Stimulated activated CD4-positive, alpha-beta T cell treated with anti-CD3 and anti-CD28 coated beads, Interleukin-1b, Interleukin-23, amount 100 ng/mL, for 48 hours (primary cell): Measurements from ENCODE around the gene CNTN5.
"Not testable (repeated sequence)": the region's sequence is repeated elsewhere in the genome, so short reads cannot be mapped to it uniquely, and the experiment has no call there.

Experiments used
- DNase-seq: peaks from one replicate; pipeline ENCODE4 v3.0.0-alpha.2; 2020

Gene CNTN5

DNA sequence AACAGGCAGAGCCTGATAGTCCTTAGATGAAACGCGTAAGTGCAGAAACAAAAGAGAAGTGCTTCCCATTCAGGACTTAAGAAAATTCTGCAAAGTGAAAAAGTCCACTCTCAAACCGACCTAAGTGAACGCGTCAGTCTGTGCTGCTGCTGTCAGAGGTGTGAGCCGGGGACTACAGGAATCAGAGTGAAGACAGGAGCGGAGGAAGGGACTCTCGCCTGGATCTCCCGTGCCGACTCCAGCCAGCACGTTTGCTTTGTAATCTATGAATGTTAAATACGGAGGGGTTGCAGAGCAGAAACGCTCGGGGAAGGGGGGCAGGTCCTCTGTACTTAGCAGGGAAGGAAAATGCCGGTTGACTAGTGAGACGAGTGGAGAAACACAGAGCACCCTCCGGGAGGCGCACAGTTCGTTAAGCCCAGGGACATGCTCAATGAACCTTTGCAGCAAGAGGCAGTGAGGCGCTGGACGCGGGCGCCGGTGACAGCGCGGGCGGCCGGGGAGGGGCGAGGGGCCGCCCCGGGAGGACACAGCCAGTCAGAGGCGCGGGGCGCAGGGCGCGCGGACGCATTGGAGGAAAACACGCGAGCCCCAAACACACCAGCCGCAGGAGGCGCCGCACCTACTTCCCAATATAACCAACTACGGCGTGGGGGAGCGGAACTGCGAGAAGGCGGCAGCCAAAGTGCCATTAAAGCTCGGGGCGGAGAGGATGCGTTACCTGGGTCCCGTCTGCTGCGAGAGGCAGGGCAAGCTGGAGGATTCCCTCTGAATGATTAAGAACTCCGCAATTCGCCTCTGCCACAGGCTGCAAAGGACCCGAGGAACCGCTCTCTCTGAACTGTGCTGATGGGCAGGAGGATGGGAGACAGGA, at the start of gene CNTN5:
Gene CNTN5, plus strand, starts transcription at position 598 of the 874 bp plus-strand sequence.
- DNase-seq: peak; percentile 6

DNA sequence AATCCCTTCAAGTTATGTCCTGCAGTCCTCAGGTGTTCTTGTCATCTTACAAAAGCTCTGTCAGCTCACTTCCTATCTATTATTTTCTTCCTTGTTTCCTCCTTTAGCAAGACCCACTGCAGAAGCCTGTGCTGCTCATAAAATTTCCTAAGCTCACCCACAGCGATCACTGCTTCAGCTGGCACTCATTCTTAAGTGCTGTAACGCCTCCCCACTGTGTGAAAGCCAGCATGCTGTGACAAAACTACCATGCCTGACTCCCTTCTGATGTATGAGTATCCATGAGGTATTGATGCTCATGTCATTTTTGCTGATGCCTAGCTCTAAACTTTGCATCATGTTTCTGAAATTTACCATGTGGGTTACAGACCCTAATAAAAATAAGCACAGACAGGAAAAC, 41.5 kb upstream of the CNTN5 start:
- no peak for DNase-seq

DNA sequence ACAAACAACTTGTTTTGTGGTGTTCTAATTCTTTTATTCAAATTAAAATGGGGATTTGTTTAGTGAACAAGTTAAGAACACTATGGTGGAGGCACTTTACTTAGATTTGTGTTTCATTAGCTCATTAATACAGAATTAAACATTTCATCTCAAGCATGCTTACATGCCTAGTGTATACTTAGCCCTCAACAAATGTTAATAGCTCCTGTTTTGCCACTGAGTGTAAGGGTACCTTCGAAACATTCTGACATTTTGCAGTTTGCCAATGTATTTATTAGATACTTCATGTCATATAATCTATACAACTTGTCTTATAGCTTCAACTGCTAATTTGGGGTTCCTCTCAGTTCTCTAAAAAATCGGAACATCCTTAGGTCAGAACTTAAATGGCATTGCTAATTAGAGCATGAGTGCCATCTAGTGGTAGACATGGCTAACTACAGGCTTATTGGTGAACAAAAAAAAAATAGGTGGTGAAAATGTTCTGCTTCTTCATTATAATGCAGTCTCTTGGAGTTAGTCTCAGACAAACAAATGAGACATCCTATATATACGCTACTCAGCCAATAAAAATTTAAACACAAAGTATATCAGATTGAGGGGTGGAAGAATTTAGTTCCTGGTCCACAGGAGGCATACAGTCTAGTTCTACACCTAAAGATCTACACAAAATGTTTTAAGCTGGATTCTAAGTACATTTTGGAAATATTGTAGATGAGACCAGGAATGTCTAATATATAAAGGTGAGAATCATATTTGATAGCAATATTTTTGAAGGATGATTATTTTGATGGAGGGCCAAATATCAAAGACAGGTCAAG, 4.9 kb upstream of the CNTN5 start:
- DNase-seq: no peak

DNA sequence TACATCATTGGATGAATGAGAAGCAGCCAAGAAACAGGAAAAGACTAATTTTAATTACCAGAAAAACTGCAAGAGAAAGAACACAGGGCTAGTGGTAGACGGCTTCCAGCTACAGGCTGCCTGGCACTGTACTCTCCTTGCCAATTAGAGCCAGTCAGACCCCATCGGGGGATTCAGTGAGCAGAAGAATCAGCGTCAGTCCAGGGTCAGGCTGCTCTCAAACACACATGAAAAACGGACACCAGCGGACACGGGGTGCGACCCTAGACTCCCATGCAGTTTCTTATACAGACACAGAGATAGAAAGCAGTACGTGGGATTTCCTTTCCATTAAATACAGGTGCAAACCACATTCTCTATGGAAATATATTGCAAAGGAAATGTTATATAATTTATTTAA, 1.1 kb upstream of the CNTN5 start:
- DNase-seq: no peak

DNA sequence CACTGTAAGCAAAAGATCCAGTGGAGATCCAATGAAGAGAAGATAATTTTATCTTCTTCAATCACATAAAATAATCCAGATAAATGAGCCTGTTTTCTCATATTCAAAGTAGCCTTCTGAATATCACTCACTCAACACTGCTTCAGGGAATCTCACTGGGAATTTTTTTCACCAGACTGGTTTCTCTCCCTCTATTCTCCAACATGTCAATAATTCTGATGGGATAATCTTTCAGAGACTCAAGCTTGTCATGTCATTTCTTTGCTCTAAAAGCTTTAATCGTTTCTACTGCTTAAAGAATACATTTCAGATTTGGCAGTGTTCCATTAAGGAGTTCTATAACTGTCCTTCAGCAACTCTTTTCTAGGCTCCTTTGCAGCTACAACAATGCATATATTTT, 16.3 kb downstream of the CNTN5 start:
- no peak for DNase-seq

DNA sequence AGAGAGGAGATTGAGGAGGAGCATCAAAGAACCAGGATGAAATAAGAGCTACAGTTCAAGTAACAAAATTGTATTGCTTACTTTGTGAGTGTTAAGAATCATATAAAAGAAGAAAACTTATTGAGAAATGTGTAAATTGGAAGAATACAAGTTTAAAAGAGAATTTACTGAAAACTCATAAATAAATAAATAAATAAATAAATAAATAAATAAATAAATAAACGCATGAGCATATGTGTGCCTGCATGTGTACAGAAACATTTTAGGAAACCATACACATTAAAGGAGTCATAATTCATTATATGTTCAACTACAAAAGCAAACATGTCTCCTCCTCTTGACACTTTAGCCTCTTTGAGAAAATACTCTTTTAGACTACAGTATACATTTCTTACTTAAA, 42.6 kb downstream of the CNTN5 start:
- no peak for DNase-seq

DNA sequence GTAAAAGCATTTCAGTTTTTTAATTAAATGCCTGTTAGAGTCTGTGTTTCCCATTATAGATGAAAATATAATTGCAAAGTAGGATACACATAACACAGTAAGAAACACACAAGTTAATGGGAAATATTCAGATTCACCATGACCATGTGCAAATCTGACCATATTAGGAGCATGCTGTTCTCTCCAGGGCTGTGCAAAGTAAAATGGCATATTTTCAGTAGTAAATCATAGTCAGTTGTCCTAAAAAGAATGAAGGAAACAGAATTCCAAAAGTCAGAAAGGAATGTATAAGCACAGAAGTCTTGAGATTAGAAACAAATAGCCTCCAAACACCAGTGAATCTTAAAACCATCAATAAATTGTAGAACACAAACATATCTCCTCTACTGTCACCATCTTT, 44.4 kb downstream of the CNTN5 start:
- no peak for DNase-seq

DNA sequence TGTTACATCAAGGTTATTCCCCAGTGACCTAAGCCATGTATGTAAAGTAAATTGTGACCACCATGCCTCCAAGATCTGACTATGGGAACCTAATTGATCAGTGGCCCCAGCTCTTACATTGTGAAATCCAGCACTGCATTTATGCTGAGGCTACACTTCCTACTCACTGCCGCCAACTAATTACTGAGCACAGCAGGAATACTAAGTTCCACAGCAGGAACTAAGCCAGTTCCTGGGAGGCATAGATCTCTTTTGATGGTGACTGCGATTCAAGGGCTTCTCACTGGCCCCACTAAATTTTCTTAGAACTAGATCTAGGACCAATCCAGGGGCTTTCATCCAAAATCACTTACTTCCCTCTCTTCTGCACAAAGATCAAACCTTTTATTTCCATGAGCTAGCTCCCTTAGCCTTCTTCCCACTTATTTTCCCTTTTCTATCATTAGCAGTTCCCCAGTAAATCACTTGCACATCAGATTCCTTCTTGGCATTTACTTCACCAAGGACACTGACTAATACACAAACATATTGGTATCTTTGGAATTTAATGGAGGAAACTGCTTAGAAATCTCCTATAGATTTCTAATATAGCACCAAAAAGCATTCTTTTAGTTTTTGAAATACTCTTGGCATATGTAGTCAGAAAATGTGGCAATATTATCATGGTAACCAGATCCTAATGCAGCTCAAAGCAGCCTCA, 46.0 kb downstream of the CNTN5 start:
- DNase-seq: no peak

DNA sequence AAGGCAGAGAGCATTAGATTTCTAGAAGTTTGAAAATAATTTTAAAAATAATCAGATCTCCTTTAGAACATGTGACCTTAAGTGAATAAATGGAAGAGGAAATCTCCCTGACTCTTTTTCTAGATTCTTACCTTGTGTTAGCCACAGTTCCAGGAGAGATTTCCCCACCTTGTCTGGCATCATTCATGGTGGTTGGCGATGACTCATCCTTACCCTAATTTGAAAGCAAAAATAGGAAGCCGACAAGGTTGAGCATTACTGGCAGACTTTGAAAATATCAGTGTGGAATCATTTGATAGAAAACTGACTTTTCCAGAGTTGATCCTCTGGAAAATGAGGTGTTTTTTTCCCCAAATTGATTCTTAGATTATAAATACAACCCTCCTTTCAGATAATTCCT, 48.1 kb downstream of the CNTN5 start:
- no peak for DNase-seq

DNA sequence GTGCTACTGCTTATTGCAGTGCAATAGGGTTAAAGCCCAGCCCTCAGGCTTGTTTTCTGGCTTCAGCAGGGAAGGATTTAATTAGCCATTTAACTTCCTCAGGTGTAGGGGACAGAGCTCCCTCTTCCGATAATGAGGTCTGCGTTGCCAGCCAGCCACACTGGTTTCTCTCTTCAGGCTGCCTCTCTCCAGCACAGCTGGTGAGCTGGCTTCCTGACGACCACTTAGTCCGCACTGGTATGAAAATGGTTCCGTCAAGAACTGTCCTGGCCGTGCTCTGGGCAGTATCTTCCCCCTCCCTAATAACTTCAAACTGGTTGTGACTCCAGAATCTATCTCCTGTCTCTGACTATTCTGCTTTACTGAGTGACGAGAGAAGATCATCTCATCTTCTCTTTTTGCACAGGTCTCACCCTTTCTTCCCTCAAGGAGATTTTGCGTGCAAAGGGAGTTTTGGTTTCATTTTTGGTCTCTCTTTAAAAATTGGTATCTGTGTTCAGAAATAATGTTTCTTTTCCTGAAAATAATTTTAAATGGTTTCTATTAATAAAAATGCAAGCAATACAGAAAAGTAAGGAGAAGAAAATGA, 49.2 kb downstream of the CNTN5 start:
- no peak for DNase-seq

DNA sequence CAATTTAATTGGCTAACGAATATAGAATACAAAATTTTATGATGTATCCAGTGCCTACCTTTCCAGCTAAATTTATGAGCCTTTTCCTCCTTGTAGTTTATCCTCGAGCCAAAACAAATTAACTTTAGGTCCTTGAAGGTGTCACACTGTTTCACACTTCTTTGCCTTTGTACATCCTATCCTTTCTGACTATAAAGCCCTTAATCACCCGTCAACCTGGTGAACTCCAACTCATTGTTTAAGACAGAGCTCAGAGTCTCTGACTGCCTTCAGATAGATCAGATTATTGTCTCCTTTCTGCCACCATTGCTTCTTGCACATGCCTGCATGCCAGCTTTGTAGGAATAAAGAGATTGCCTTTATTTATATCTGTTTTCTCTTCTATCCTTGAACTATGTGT, 58.8 kb downstream of the CNTN5 start:
- DNase-seq: no peak

DNA sequence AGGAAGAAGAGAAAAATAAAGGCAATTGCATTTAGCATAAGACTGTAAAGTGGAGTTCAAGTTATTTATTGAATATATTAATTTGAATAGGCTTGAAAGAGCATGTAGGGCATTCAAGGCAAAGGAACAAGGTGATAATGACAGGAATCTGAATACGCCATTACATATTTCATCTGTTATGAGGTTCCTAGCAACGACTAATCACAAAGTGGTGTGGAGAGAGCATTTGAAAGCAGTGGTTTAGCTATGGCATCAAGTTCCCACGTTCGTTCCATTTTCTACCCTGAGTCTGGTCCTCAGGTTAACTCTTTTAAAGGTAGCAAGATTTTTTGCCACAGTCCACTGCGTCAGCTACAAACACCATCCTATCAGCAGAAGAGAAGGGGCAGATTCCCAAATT, 59.4 kb downstream of the CNTN5 start:
- no peak for DNase-seq

DNA sequence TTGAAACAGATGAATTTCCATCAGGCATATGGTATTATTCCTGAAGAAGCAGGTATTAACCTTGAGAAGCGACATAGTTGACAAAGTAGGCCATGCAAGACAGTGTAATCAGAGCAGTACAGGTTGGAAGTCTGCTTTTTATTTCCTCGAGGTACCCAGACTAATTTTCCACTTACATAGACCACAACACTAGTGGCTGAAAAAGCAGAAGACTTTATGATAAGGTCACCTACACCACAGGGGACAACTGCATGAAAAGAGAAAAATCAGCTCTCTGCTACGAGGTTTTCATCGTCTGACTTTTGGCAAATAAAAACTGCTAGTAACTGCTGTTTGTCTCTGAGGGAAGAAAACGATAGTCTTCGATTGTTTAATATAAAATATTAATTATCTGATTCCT, 77.5 kb downstream of the CNTN5 start:
- no peak for DNase-seq

DNA sequence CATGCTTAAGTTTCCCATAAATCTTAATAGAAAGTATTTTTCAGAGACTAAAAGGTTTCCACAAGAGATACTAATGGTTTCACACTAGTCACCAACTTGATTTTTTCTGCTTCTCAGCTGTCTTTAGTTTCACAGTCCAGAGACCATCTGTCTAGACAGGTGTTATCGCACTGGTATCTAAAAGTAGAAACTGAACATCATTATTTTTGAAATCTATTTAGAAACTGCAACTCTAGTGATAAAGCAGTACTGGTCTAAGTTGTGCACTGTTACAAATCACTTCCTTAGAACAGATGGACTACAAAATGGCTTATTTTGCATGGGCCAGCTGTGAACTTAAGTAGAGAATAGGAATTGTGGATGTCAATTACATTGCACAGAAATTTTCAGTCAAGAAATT, 78.0 kb downstream of the CNTN5 start:
- DNase-seq: no peak

DNA sequence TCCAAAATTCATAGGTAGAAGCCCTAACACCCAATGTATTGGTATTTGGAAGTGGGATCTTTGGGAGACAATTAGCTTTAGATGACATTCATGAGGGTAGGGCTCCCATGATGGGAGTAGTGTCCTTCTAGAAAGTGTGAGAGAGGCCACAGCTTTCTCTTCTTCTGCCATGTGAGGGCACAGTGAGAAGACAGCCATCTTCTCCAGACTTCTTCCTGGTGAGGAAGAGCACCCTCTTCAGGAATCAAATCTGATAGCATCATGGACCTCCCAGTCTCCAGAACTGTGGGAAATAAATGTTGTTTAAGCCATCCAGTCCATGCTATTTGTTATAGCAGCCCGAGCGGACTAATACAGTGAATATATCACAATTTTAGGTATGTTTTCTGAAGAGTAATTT, 96.9 kb downstream of the CNTN5 start:
- no peak for DNase-seq

DNA sequence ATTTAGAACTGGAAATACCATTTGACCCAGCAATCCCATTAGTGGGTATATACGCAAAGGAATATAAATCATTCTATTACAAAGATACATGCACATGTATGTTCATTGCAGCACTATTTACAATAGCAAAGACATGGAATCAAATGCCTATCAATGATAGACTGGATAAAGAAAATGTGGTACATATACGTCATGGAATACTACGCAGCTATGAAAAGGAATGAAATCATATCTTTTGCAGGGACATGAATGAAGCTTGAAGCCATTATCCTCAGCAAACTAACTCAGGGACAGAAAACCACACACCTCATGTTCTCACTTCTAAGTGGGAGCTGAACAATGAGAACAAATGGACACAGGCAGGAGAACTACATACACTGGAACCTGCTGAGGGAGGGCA, 113.1 kb downstream of the CNTN5 start:
- DNase-seq: not testable (repeated sequence)

DNA sequence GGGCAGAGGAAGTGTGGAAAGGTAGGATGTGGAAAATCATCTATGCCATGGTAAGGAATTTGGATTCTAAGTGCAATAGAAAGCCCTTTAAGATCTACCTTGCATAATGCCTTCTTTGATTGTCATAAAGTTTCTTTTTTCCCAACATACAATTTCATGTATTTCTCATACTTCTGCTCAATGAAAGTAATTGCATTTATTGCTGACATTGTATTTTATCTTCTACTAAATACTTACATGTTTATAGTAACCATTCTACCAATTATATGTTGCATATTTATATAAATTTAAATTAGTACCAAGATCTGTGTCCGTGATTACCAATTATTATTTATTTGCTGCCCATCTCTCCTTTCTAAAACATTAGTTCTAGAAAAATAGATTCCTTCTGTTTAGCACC, 114.8 kb downstream of the CNTN5 start:
- DNase-seq: no peak

DNA sequence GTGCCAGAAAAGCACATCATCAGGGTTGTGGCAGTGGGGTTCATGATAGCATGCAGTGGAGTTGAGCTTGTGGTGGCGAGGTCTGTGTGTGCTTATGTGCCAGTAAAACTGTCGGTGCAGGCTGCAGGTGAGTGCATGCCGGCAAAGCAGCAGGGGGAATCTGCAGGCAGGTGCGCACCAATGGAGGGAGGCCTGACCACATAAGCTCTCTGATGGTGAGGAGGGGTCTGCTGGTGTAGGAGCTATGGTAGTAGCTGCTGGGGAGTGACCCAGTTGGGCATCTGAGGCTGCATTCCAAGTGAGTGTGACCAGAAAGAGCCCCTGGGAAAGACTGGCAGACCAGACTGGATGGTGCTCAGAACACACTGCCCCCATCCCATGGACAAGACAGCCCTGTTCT, 121.5 kb downstream of the CNTN5 start:
- DNase-seq: no peak

DNA sequence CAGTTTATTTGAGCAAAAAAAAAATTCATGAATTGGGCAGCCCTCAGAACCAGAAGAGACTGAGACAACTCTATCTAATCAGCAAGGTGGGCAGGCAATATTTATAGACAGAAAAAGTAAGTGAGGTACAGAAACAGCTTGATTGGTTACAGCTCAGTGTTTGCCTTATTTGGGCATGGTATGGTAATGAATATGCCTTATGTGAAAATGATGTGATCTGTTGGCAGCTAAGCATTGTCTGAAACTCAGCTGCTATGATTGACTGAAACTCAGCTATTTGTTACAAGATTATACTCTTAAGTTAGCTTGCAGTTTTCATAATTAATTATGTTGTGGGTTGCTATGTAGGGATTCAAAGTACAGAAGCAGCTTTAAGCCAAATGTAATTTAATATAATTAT, 127.6 kb downstream of the CNTN5 start:
- no peak for DNase-seq

DNA sequence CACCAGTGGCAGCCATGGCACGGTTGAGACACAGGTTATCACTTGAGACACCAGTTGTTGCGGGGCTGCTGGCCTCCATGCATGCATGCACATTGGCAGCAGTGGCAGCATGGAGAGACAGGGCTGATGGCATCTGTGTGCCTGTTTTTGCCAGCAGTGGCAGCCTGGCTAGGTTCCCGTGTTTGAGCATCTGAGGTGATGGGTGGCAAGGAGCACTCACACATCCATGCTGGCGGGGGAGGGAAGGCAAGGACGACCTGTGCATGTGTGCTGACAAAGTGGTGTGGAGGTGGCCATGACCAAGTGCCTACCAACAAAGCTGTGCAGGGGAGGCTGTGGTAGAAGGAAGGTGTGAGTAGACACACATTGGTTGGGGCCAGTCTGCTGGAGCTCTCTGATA, 133.5 kb downstream of the CNTN5 start:
- no peak for DNase-seq

DNA sequence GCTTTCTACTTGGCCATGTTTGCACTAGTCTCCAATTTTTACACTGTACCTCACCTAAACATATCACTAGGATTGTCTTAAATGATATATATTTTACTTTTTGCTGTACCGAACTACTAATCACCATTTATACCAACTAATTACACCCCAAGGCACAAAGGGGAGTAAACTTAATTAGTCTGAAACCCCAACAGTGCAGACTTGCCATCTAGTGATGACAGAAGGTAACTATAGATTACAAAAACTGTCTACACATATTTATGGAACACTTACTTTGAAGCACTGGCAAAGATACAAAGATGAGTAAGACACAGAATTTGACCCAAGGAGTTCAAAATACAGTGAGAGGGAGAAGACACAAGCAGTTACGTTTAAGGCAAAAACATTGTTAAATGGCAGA, 139.7 kb downstream of the CNTN5 start:
- DNase-seq: no peak

DNA sequence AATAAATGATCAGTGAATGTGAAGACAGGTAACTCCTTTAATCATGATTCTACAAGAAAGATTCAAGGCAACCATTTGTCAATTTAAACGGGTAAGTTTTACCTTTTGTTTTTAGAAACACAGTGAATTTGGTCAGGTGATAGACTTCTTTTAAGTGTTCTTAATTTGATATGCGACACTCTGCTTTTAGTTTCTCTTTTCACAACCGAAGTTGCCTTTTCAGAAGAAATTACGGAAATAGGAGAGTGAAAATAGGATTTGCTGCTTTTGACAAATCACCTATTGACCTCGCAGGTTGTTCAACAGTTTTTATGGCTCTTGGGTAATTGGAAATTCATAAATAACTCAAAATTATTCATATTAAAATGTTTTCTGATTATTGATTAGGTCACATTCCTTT, 142.1 kb downstream of the CNTN5 start:
- no peak for DNase-seq

DNA sequence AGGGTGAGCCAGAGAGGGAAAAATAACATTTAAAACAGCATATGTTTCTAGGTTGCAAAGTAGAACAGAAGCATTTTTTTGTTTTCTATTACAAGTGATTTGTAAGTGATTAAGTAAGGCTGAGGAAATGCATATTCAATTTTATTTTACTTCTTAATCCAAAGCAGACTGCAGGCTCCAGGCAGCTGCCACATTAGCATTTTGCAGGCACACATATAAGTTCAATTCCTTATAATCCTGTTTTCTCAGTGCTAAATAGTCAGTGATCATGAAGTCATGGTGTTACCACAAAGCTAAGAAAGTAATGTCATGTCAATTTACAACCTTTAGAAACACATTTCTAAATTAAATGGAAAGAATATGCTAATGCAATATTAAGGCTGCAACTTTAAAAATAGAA, 149.8 kb downstream of the CNTN5 start:
- DNase-seq: no peak
